GM12865 (cell line): ENCODE data around the gene RINL.
A peak's percentile ranks its signal among the peaks of the same experiment; 100 is the strongest.

ENCODE experiments used
- DNase-seq: peaks from one replicate; pipeline ENCODE4 v3.0.0; 2010; ENCODE audit warnings: low read depth
- H3K4me3 ChIP-seq: 2 replicates; pipeline ENCODE4 v1.5.1; 2011; ENCODE audit warnings: mild to moderate bottlenecking, low read depth, low read length, control low read depth
- CTCF ChIP-seq: IDR thresholded peaks from 2 replicates; pipeline ENCODE4 v1.5.1; 2011; ENCODE audit warnings: low read length, control low read depth, low read depth, inconsistent platforms; ENCODE audit not compliant: insufficient read depth; ENCODE audit errors: missing control alignments

RINL gene

GRCh38 chr19:38837656-38838121, 40.4 kb downstream of the RINL start:
- no peak overlapping the region for H3K4me3 ChIP-seq
- TF ChIP-seq CTCF = no peak
- no peak for DNase-seq

- TF ChIP-seq CTCF = no peak
- no peak overlapping the region for H3K4me3 ChIP-seq
- no peak for DNase-seq
These were observed 41.0 kb downstream of the RINL start for GRCh38 chr19:38836983-38837626.

GRCh38 chr19:38836159-38836982, 41.7 kb downstream of the RINL start:
- TF ChIP-seq CTCF = no peak
- DNase-seq = no peak
- H3K4me3 ChIP-seq = no peak overlapping the region

- H3K4me3 ChIP-seq = no peak overlapping the region
- no peak for TF ChIP-seq CTCF
- DNase-seq = no peak
These were observed 43.5 kb downstream of the RINL start for GRCh38 chr19:38834590-38834989.

GRCh38 chr19:38834104-38834490, 44.0 kb downstream of the RINL start:
- H3K4me3 ChIP-seq = no peak overlapping the region

GRCh38 chr19:38833092-38833425, 45.0 kb downstream of the RINL start:
- no peak for TF ChIP-seq CTCF
- no peak for DNase-seq

More at GRCh38 chr19:38834104-38834490, 44.0 kb downstream of the RINL start:
- TF ChIP-seq CTCF = no peak
- DNase-seq = no peak

GRCh38 chr19:38831142-38831605, 46.9 kb downstream of the RINL start:
- peak; percentile 85 for DNase-seq
- peak overlapping the region; percentile 82 for H3K4me3 ChIP-seq
- TF ChIP-seq CTCF = no peak

More at GRCh38 chr19:38833092-38833425, 45.0 kb downstream of the RINL start:
- H3K4me3 ChIP-seq = no peak overlapping the region
